ENCODE results near the gene ZNF512.
"Not testable (repeated sequence)": the region's sequence is repeated elsewhere in the genome, so short reads cannot be mapped to it uniquely, and the experiment has no call there.

Gene ZNF512

GRCh38 chr2:27621524-27621923 is 38.7 kb downstream of the ZNF512 start:
- Histone ChIP-seq H2AFZ (ENCODE audit: low read length) (no peak overlapping the region), H3K4me3 (ENCODE audit: low read length, poor library complexity, severe bottlenecking) (no peak overlapping the region), H4K20me1 (ENCODE audit: insufficient read depth, low read length, poor library complexity, severe bottlenecking) (no peaks in the 10 kb centered on the region), H3K9ac (ENCODE audit: low read depth, low read length, poor library complexity, severe bottlenecking) (no peak overlapping the region), H3K9me3 (ENCODE audit: insufficient read depth, low read depth, low read length) (no peaks in the 10 kb centered on the region), H3K36me3 (ENCODE audit: insufficient read depth, low read length) (peaks cover 76% of the 10 kb centered on the region; the same call in 1 of the 2 replicates), H3K4me2 (ENCODE audit: low read depth, low read length, poor library complexity, severe bottlenecking) (no peak overlapping the region), H3K27me3 (ENCODE audit: insufficient read depth, low read length, poor library complexity, severe bottlenecking) (no peaks in the 10 kb centered on the region), H3K4me1 (ENCODE audit: insufficient read depth, low read length, poor library complexity, severe bottlenecking) (no peaks in the 10 kb centered on the region), H3K9me2 (replicated peaks; ENCODE audit: low read depth, low read length) (no peaks in the 10 kb centered on the region), H3F3A (ENCODE audit: low read depth) (no peaks in the 10 kb centered on the region), H3K79me2 (ENCODE audit: insufficient read depth, low read length) (no peaks in the 10 kb centered on the region)
- TF ChIP-seq CTCF (conservative IDR thresholded peaks at IDR 0.05; ENCODE audit: low read length), result no peak
- no peak for TF ChIP-seq EZH2phosphoT487 (IDR thresholded peaks at IDR 0.05; ENCODE audit: borderline replicate concordance)

- TF ChIP-seq CTCF (conservative IDR thresholded peaks at IDR 0.05; ENCODE audit: low read length), result no peak
- no peak for TF ChIP-seq EZH2phosphoT487 (IDR thresholded peaks at IDR 0.05; ENCODE audit: borderline replicate concordance)
- Histone ChIP-seq H3K4me3 (ENCODE audit: low read length, poor library complexity, severe bottlenecking) (no peak overlapping the region), H3K4me1 (ENCODE audit: insufficient read depth, low read length, poor library complexity, severe bottlenecking) (peaks cover under 1% of the 10 kb centered on the region), H3F3A (ENCODE audit: low read depth) (no peaks in the 10 kb centered on the region), H3K9ac (ENCODE audit: low read depth, low read length, poor library complexity, severe bottlenecking) (no peak overlapping the region), H3K9me2 (replicated peaks; ENCODE audit: low read depth, low read length) (no peaks in the 10 kb centered on the region), H3K27me3 (ENCODE audit: insufficient read depth, low read length, poor library complexity, severe bottlenecking) (no peaks in the 10 kb centered on the region), H2AFZ (ENCODE audit: low read length) (no peak overlapping the region), H3K36me3 (ENCODE audit: insufficient read depth, low read length) (peaks cover 62% of the 10 kb centered on the region; the same call in 1 of the 2 replicates), H4K20me1 (ENCODE audit: insufficient read depth, low read length, poor library complexity, severe bottlenecking) (no peaks in the 10 kb centered on the region), H3K9me3 (ENCODE audit: insufficient read depth, low read depth, low read length) (no peaks in the 10 kb centered on the region), H3K4me2 (ENCODE audit: low read depth, low read length, poor library complexity, severe bottlenecking) (no peak overlapping the region), H3K79me2 (ENCODE audit: insufficient read depth, low read length) (no peaks in the 10 kb centered on the region)
These were observed 40.1 kb downstream of the ZNF512 start for GRCh38 chr2:27622921-27623384.

- Histone ChIP-seq H3F3A (ENCODE audit: low read depth) (no peaks in the 10 kb centered on the region), H3K4me2 (ENCODE audit: low read depth, low read length, poor library complexity, severe bottlenecking) (no peak overlapping the region), H3K9me3 (ENCODE audit: insufficient read depth, low read depth, low read length) (no peaks in the 10 kb centered on the region), H3K9me2 (replicated peaks; ENCODE audit: low read depth, low read length) (no peaks in the 10 kb centered on the region), H3K4me3 (ENCODE audit: low read length, poor library complexity, severe bottlenecking) (no peak overlapping the region), H3K79me2 (ENCODE audit: insufficient read depth, low read length) (peaks cover 11% of the 10 kb centered on the region), H3K27me3 (ENCODE audit: insufficient read depth, low read length, poor library complexity, severe bottlenecking) (no peaks in the 10 kb centered on the region), H3K9ac (ENCODE audit: low read depth, low read length, poor library complexity, severe bottlenecking) (no peak overlapping the region), H4K20me1 (ENCODE audit: insufficient read depth, low read length, poor library complexity, severe bottlenecking) (no peaks in the 10 kb centered on the region), H3K4me1 (ENCODE audit: insufficient read depth, low read length, poor library complexity, severe bottlenecking) (peaks cover 7% of the 10 kb centered on the region), H3K36me3 (ENCODE audit: insufficient read depth, low read length) (peaks cover 46% of the 10 kb centered on the region; the same call in 1 of the 2 replicates), H2AFZ (ENCODE audit: low read length) (no peak overlapping the region)
- no peak for TF ChIP-seq EZH2phosphoT487 (IDR thresholded peaks at IDR 0.05; ENCODE audit: borderline replicate concordance)
- no peak for TF ChIP-seq CTCF (conservative IDR thresholded peaks at IDR 0.05; ENCODE audit: low read length)
These were observed 42.1 kb downstream of the ZNF512 start for GRCh38 chr2:27624943-27625342.

GRCh38 chr2:27626323-27626722 is 43.5 kb downstream of the ZNF512 start:
- peaks cover 12% of the 10 kb centered on the region for H3K4me1 ChIP-seq (ENCODE audit: insufficient read depth, low read length, poor library complexity, severe bottlenecking)
- peaks cover 33% of the 10 kb centered on the region; the same call in 1 of the 2 replicates for H3K36me3 ChIP-seq (ENCODE audit: insufficient read depth, low read length)
- not testable (repeated sequence) for H3K4me2 ChIP-seq (ENCODE audit: low read depth, low read length, poor library complexity, severe bottlenecking); H3K4me3 ChIP-seq (ENCODE audit: low read length, poor library complexity, severe bottlenecking); H4K20me1 ChIP-seq (ENCODE audit: insufficient read depth, low read length, poor library complexity, severe bottlenecking); H3K27me3 ChIP-seq (ENCODE audit: insufficient read depth, low read length, poor library complexity, severe bottlenecking); H2AFZ ChIP-seq (ENCODE audit: low read length); H3F3A ChIP-seq (ENCODE audit: low read depth); H3K9me3 ChIP-seq (ENCODE audit: insufficient read depth, low read depth, low read length); H3K9ac ChIP-seq (ENCODE audit: low read depth, low read length, poor library complexity, severe bottlenecking); H3K9me2 ChIP-seq (replicated peaks; ENCODE audit: low read depth, low read length)
- peaks cover 23% of the 10 kb centered on the region for H3K79me2 ChIP-seq (ENCODE audit: insufficient read depth, low read length)

GRCh38 chr2:27626921-27627320 is 44.1 kb downstream of the ZNF512 start:
- not testable (repeated sequence) for H3K9ac ChIP-seq (ENCODE audit: low read depth, low read length, poor library complexity, severe bottlenecking); H4K20me1 ChIP-seq (ENCODE audit: insufficient read depth, low read length, poor library complexity, severe bottlenecking); H2AFZ ChIP-seq (ENCODE audit: low read length); H3K9me3 ChIP-seq (ENCODE audit: insufficient read depth, low read depth, low read length); H3K4me2 ChIP-seq (ENCODE audit: low read depth, low read length, poor library complexity, severe bottlenecking); H3K4me3 ChIP-seq (ENCODE audit: low read length, poor library complexity, severe bottlenecking); H3F3A ChIP-seq (ENCODE audit: low read depth); H3K27me3 ChIP-seq (ENCODE audit: insufficient read depth, low read length, poor library complexity, severe bottlenecking); H3K9me2 ChIP-seq (replicated peaks; ENCODE audit: low read depth, low read length)
- Histone ChIP-seq H3K79me2 (ENCODE audit: insufficient read depth, low read length) (peaks cover 26% of the 10 kb centered on the region), H3K4me1 (ENCODE audit: insufficient read depth, low read length, poor library complexity, severe bottlenecking) (peaks cover 12% of the 10 kb centered on the region), H3K36me3 (ENCODE audit: insufficient read depth, low read length) (peaks cover 32% of the 10 kb centered on the region; the same call in 1 of the 2 replicates)
